NCI-H2107 treated with DMSO at 0.1 percent for 48 hours (cell line): ENCODE measurements around the gene GLOD5.

Experiments used
- DNase-seq: peaks from one replicate; lab custom pipeline; 2025; ENCODE audit not compliant: unreplicated experiment; lab: John Stamatoyannopoulos, UW

Gene GLOD5

GRCh38 chrX:48761674-48762471 lies at the start of gene GLOD5:
TSS of gene GLOD5 (plus strand) at chrX:48761747. CDS start at chrX:48761791, 44 bp downstream.
- DNase-seq = peak; percentile 76

GRCh38 chrX:48711929-48712505 lies 49.5 kb upstream of the GLOD5 start:
- no peak for DNase-seq

DNA sequence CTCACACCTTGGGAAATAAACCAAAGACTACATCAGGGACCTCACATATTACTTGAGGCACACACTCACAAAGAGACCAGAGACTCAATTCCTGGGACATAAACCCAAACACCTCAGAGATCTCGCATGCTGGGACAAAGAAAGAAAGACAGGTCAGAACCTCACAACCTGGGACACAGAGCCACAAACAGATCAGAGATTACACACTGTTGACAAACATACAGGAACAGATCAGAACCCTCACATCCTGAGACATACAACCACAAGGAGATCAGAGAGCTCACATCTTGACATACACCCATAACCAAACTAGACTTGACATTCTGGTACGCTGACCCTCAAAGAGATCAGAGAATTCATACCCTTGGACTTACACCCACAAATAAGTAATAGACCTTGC lies 47.7 kb upstream of the GLOD5 start:
- no peak for DNase-seq

- no peak for DNase-seq
Measured at GRCh38 chrX:48714573-48714972, 47.0 kb upstream of the GLOD5 start.

DNA sequence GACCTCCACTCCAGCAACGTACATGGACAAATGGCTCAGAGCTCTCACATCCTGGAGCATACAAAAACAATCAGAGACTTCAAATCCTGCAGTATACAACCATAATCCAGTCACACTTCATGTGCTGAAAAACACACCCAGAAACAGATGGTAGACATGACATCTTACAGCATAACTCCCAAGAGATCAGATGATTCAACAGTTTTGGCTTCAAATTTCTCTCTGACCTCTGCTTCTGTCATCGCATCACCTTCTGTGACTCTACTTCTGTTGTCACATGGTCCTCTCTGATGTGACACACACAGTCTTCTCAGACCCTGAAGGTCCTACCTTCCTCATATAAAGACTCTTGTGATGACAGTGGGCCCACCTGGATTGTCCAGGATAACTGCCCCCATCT lies 46.5 kb upstream of the GLOD5 start:
- no peak for DNase-seq

GRCh38 chrX:48715876-48716502 lies 45.6 kb upstream of the GLOD5 start:
- no peak for DNase-seq

GRCh38 chrX:48719958-48720357 lies 41.6 kb upstream of the GLOD5 start:
- DNase-seq = no peak

GRCh38 chrX:48720577-48721250 lies 40.8 kb upstream of the GLOD5 start:
- no peak for DNase-seq

DNA sequence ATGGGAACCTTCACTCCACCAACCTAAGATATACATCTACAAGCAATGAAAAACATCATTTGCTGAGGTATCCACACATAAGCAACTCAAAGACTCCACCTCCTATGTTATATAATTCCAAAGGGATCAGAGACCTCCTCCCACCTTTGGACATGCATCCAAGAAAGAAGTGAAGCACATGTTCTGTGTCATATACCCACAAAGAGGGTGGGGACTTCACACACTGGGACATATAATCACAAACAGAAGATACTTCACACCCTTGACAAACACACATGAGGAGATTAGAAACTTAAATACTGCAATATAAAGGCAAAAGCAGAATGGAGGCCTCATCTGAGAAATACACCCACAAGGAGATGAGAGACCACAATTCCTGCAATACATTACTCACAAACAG lies 39.6 kb upstream of the GLOD5 start:
- DNase-seq = no peak

DNA sequence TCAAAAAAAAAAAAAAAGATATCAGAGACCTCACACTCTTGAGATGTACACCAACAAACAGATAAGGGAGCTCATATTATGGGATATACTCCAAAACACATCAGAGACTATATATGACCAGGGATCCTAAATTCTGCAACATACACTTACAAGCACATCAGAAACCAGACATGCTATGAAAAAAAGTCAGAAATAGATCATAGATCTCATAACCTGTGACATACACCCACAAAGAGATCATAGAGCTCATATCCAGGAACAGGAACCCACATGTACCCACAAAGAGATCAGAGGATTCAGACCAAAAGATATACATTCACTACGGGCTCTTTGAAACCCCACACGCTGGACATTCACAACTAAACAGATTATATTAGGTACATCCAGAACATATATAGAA lies 35.0 kb upstream of the GLOD5 start:
- DNase-seq = no peak

- DNase-seq = no peak
Measured at GRCh38 chrX:48728653-48729052, 32.9 kb upstream of the GLOD5 start.

DNA sequence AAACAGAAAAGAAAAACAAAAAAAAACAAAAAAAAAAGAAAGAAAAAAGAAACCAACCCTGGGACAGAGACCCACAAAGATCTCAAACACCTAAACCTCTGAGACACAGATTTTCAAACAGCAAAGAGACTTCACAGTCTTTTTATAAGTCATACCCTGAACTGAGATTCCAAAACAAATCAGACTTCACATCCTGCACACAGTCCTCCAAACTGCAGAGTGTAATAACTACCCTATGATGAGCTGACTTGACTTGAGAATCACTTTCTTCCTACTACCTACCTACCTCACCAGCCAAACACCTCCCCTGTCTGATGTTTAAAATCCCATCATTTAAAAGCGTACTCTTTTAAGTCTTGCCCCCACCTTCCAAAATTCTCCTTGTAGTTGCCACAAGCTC lies 25.2 kb upstream of the GLOD5 start:
- DNase-seq = no peak

DNA sequence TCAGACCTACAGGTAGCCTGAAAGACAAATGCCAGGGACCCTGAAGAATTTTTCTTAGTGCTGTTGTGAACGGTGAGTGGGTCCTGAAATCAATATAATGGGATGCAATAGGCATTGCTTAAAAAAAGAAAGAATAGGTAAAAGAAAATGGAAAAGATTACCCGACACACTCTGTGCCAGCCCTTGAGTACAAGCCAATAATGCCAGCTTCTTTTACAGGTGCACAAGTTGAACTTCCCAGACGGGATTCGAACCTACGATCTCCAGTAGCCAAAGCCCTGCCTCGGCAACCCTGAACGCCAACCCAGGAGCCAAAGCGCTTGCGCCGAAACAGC lies 24.7 kb upstream of the GLOD5 start:
- DNase-seq = no peak

DNA sequence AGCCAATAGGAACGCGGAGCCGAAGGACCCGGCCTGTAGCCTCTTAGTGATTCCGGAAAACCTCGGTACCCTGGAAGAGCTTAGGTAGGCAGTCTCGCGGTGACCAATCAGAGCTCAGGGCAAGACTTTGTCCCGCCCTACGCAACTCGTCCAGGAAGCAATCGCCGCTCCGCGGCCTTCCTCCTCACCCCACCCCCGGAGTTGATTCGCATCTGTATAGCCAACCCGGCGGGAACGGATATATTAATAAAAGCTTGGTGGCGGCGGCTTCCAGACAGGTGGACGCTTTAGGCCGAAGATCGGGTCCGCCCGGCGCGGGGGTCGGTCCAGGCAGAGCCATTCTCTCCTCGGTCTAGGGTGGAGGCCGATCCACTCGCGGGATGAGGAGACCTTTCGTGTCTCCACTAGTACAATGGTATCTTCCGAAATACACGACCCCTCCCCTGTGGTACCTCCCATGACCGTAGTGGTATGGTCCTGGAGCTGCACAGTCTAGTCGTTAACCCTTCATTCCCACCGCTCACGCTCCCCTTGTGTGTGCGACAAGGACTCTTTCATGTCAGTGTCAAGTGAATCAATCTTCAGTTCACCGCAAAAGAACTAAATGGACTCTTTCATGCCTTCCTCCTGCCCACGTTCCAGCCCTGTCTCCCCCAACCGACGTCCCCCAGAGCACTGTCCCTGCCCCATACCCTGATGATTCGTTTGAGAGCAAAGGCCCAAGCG lies 24.2 kb upstream of the GLOD5 start:
- peak; percentile 96 for DNase-seq

- no peak for DNase-seq
Measured at GRCh38 chrX:48737940-48738339, 23.6 kb upstream of the GLOD5 start.

GRCh38 chrX:48741834-48742233 lies 19.7 kb upstream of the GLOD5 start:
- no peak for DNase-seq

DNA sequence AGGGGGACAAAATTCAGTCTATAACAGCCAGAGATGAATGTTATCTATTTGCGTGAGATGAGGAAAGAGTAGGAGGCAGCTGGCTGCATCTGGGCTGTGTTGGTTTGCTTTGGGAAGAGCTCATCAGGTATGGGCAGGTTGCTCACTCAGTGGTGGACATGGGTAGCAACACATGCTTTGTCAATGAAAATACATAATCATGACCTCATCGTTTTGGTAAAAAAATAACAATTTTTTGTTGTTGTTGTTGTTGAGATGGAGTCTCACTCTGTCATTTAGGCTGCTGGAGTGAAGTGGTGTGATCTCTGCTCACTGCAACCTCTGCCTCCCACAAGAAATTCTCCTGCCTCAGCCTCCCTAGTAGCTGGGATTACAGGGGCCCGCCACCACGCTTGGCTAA lies 16.3 kb upstream of the GLOD5 start:
- DNase-seq = no peak

GRCh38 chrX:48747415-48748016 lies 14.0 kb upstream of the GLOD5 start:
- no peak for DNase-seq

- DNase-seq = no peak
Measured at GRCh38 chrX:48749182-48749581, 12.4 kb upstream of the GLOD5 start.

DNA sequence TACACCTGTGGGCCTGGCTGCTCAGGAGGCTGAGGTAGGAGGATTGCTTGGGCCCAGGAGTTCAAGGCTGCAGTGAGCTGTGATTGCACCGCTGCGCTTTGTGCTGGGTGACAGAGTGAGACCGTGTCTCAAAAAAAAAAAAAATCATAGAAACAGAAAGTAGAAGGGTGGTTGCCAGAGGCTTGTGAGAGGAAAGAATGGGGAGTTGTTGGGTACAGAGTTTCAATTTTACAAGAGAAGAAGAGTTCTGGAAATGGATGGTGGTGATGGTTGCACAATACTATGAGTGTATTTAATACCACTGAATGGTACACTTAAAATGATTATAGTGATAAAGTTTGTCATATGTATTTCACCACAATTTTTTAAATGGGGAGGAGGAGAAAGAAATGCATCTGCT lies 10.2 kb upstream of the GLOD5 start:
- DNase-seq = no peak

- no peak for DNase-seq
Measured at GRCh38 chrX:48752498-48752897, 9.0 kb upstream of the GLOD5 start.
